GM12891 (cell line): Measurements from ENCODE around the gene KCNK4.

Source experiments
- DNase-seq: peaks from one replicate; pipeline ENCODE4 v3.0.0; 2011; ENCODE audit warnings: low spot score; ENCODE audit not compliant: insufficient read length
- FAIRE-seq: peaks from 2 replicates; lab custom pipeline; 2011; peaks lifted over from hg19 to GRCh38; lab: Jason Lieb, UNC
- PAX5 ChIP-seq: IDR thresholded peaks from 2 replicates; pipeline ENCODE4 v1.6.1; 2011; ENCODE audit warnings: low read length, moderate library complexity, mild to moderate bottlenecking; ENCODE audit not compliant: insufficient read depth, severe bottlenecking
- POLR2A ChIP-seq: IDR thresholded peaks from 2 replicates; pipeline ENCODE4 v1.6.1; 2011; ENCODE audit warnings: low read depth, low read length, control low read depth
- POLR2AphosphoS5 ChIP-seq: IDR thresholded peaks from 2 replicates; pipeline ENCODE4 v1.6.1; 2011; ENCODE audit warnings: low read depth, low read length, control low read depth
- POU2F2 ChIP-seq: IDR thresholded peaks from 2 replicates; pipeline ENCODE4 v1.6.1; 2011; ENCODE audit warnings: low read depth, mild to moderate bottlenecking, control low read depth, low read length, moderate library complexity
- SPI1 ChIP-seq: IDR thresholded peaks from 2 replicates; pipeline ENCODE4 v1.6.1; 2011; ENCODE audit warnings: low read depth, low read length, control low read depth
- TAF1 ChIP-seq: IDR thresholded peaks from 2 replicates; pipeline ENCODE4 v1.6.1; 2011; ENCODE audit warnings: low read depth, low read length, control low read depth

KCNK4 gene

DNA sequence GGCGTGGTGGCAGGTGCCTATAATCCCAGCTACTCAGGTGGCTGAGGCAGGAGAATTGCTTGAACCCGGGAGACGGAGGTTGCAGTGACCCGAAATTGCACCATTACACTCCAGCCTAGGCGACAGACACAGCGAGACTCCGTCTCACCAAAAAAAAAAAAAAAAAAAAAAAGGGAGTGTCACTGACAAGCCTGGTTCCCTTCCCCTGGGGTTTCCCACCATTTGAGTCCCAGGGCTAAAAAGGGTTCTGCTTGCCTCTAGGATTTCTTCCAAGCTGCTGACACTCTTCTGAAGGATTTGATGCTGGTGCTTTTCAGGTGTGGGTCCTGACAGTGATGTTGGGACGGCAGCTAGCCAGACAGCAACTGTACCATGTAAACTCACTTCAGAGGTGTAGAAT lies 47.6 kb downstream of the KCNK4 start:
- TF ChIP-seq TAF1 = no peak
- no peak for TF ChIP-seq POLR2AphosphoS5
- no peak for TF ChIP-seq POU2F2
- no peak for TF ChIP-seq PAX5
- TF ChIP-seq POLR2A = no peak
- no peak for TF ChIP-seq SPI1
- DNase-seq (no peak), FAIRE-seq (no peak)

- TF ChIP-seq POLR2AphosphoS5 (no peak), TAF1 (no peak), SPI1 (no peak), POU2F2 (no peak), PAX5 (no peak), POLR2A (no peak)
- no peak for DNase-seq
- no peak for FAIRE-seq
Measured at GRCh38 chr11:64339286-64339685, 48.2 kb downstream of the KCNK4 start.

- TF ChIP-seq POLR2A (peak; percentile 49; the same call in 1 of the 2 replicates), POLR2AphosphoS5 (peak; percentile 71), PAX5 (no peak), POU2F2 (peak; percentile 16; the same call in 1 of the 2 replicates), TAF1 (0 out of 2 replicates have a peak, but pooled peaks have one; percentile 33), SPI1 (peak; percentile 89)
- FAIRE-seq (peak; percentile 51), DNase-seq (peak; percentile 86)
Measured at GRCh38 chr11:64339754-64340408, 48.8 kb downstream of the KCNK4 start, which contains the start of gene CCDC88B. TSS of gene CCDC88B (plus strand) at chr11:64340204. CDS start at chr11:64340267, 63 bp downstream.

GRCh38 chr11:64340671-64341335 lies 49.7 kb downstream of the KCNK4 start:
- DNase-seq (no peak), FAIRE-seq (peak; percentile 89)
- TF ChIP-seq PAX5 (no peak), SPI1 (no peak)

DNA sequence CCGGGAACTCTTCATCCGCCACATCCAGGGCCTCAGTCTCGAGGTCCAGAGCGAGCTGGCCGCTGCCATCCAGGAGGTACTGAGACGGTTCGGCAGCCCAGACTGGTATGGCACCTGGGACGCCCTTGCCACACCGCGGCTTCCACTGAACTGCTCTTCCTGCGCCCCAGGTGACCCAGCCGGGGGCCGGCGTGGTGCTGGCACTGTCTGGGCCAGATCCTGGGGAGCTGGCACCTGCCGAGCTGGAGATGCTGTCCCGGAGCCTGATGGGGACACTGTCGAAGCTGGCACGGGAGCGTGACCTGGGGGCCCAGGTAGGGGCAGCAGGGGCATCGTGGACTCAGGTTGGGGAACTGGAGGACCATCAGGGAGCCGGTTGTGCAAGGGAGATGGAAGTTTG lies 50.3 kb downstream of the KCNK4 start:
- TF ChIP-seq POU2F2 (no peak), PAX5 (no peak), POLR2AphosphoS5 (no peak), POLR2A (no peak), SPI1 (no peak), TAF1 (no peak)
- no peak for FAIRE-seq
- DNase-seq = no peak

GRCh38 chr11:64341851-64342791 lies 51.0 kb downstream of the KCNK4 start:
- FAIRE-seq (peak; percentile 89), DNase-seq (peak; percentile 100)
- TF ChIP-seq SPI1 (no peak), POLR2A (no peak), POU2F2 (no peak), PAX5 (no peak), POLR2AphosphoS5 (no peak), TAF1 (no peak)

DNA sequence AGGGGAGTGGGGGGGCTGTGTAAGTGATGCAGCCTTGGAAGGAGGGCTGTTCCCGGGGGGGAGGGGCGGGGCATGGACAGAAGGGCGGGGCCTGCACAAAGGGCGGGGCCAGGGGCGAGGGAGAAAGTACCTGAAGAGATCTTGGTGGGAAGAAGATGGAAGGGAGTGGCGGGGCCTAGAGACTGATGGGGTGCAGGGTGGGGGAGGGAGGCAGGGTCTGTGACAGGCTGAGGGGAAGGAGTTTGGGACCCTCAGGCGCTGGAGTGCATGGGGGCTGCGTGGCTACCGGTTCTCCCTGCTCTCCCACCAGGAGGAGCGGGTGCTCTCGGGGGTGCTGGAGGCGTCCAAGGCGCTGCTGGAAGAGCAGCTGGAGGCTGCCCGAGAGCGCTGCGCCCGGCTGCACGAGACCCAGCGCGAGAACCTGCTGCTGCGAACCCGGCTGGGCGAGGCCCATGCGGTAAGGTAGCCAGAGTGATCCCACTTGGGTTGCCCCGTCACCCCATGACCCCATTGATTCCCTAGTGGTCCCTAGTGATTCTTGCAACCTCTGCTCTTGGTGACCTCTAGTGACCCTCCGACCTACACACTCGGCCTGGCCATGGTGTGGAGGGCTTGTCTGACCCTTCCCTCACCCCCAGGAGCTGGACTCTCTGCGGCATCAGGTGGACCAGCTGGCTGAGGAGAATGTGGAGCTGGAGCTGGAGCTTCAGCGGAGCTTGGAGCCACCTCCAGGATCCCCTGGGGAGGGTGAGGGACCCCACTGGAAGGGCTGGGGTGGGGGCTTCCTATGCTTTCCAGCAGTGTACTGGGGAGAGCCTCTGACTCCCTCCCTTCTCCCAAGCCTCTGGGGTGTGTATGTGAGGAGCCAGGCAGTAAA lies 52.0 kb downstream of the KCNK4 start:
- no peak for FAIRE-seq
- no peak for DNase-seq
- no peak for TF ChIP-seq POLR2A
- no peak for TF ChIP-seq SPI1
- TF ChIP-seq PAX5 = no peak
- no peak for TF ChIP-seq POU2F2
- TF ChIP-seq TAF1 = no peak
- TF ChIP-seq POLR2AphosphoS5 = no peak

GRCh38 chr11:64343767-64344559 lies 52.9 kb downstream of the KCNK4 start:
- FAIRE-seq = no peak
- TF ChIP-seq SPI1 (no peak), PAX5 (no peak), TAF1 (no peak)
- DNase-seq = no peak

- DNase-seq (no peak), FAIRE-seq (no peak)
- no peak for TF ChIP-seq POLR2AphosphoS5
- no peak for TF ChIP-seq POLR2A
- TF ChIP-seq TAF1 = no peak
- TF ChIP-seq SPI1 = no peak
- TF ChIP-seq PAX5 = no peak
- no peak for TF ChIP-seq POU2F2
Measured at GRCh38 chr11:64344787-64345186, 53.7 kb downstream of the KCNK4 start.
